HTR-8/SVneo (cell line): Measurements from ENCODE around the gene ATG2A.

Experiments
- DNase-seq: peaks from one replicate; pipeline ENCODE4 v3.0.0; 2011; ENCODE audit warnings: low spot score, mixed read lengths; ENCODE audit not compliant: insufficient read length
- FAIRE-seq: peaks from 2 replicates; lab custom pipeline; 2011; peaks lifted over from hg19 to GRCh38; lab: Jason Lieb, UNC

The ATG2A gene

DNA sequence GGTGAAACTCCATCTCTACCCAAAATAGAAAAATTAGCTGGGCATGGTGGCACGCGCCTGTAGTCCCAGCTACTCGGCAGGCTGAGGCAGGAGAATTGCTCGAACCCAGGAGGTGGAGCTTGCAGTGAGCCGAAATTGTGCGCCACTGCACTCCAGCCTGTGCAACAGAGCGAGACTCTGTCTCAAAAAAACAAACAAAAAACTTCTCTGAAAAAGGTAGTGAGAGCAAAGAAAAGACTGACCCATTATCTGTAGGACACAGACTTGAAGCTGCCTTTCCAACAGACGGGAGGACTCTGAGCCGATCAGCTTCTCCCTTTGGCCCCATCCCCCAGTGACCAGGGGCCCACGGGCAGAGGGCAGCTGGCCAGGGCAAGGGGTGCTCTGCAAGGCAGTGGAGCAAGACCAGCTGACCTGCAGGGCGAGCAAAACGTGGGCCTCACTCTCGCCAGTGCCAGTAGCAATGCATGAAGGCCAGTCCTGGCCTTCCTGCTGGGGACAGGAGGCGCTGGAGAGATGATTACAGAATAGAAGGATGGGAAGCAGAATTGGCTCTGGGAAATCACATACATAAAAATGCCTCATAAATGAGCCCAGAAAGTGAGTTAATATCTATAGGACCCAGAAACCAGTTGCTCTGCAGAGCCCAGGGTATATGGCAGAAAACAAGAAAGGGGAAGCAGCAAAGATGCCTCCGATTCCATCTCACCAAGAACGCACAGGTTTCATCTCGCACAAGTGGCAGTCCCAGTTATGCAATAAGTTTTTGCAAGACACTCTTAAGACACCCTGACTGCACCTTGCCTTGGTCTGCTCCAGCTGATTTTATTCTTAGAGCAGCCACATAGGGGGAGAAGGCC is 41.4 kb downstream of the ATG2A start:
- no peak for FAIRE-seq
- no peak for DNase-seq

GRCh38 chr11:64874308-64875240 is 42.4 kb downstream of the ATG2A start:
- FAIRE-seq (no peak), DNase-seq (no peak)

DNA sequence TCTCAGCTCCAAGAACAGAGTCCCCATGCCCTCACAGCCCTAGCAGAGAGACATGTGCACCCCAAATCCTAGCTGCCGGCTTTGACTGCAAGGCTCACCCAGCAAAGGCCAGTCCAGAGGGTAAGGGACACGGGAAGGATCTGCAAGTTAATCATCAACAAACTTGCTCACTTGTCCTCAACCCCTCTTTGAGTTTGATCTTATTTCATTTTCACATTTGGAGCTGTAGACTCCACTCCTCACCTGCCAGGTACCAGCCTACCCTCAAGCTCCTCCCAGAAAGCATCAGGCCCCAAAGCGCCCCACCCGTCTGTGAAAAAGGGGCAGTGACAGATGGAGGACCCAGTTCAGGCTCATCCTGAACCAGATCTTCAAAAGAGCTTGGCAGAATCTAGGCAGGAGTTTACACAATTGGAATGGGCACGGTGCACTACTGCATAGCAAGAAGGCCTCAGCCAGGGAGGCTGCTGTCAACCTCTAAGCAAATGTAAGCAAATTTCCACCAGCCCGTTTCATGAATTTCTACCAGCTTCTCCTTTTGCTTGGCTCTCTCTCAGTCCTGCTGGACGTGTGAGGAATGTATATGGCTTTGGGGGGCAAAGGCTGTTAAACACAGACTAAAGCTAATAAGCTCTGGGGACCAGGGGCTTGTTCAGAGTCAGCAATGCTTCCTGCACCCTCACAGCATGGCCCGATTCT is 44.1 kb downstream of the ATG2A start:
- FAIRE-seq: no peak
- DNase-seq: no peak

DNA sequence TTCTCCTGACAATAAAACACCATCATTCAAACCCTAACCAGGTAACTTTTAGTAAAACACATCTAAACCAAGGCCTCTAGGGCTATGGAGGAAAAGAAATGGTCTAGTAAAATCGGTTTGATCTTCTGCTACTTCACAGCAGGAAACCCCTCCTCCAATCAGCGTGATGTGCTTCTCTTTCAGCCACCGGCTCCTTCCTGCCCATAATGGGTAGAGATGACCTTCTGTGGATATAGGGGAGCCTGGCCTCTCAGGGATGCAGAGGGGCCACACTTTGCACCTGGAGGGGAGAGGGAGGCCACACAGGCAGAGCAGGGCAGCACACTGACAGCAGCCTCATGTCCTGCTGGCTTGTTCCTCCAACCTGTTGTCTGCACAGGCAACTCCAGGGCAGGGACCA is 45.5 kb downstream of the ATG2A start:
- DNase-seq: no peak
- no peak for FAIRE-seq

DNA sequence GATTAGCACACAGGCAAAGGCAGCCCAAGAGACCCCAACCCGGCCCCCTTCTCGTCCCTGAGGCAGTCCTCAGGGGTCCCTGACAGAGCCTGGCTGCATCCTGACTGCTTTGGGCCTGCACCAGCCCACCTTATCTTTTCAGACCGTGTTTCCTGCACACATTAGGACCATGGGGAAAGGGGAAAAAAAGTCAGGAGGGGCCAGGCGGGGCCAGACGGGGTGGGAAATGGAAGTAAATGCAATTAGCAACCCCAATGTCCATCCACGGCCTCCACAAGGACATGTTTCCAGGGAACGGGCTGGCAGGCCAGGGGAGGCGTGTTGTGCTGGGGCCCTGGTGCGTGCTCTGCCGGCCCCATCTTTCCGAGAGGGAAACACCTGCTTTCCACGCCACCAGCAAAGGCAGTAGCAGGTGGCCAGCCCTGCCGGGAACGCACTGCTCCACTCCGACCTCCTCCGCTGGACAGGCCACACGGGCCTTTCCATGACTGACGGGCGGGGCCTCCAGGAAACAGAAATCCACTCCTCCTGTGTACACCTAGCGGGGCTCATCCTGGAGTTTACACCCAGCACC is 46.0 kb downstream of the ATG2A start:
- no peak for FAIRE-seq
- DNase-seq: no peak

DNA sequence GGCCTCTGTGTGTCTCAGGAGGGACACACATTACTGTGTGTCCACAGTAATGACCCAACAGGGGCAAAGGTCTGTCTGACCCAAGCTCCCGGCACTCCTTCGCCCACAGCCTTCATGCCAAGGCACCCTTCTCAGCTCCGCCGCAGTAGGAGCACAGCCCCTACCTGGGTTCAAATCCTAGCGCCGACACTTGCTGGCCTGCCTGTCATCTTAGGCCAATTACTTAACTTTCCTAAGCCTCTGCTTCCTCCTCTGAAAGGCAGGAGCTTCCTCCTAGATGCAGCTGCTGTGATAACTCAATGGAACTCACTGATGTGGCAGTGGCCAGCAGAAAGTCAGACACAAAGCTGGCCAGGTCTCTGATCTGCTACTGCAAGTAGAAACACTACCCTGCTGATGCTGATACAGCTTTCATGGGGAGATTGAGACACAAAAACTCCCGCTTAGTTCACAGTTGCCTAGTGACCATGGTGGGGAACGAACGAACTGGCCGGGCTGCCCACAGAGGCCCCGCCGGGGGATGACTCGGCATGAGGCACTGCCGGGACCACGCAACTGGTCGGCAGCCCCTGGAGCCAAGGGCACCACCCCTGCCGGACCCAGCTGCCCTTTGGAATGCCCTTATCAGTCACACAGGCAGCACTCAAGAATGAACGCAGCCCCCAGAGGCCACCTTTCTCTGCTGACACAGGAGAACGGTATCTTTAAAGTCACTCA is 46.7 kb downstream of the ATG2A start:
- DNase-seq (no peak), FAIRE-seq (no peak)

- DNase-seq (no peak), FAIRE-seq (no peak)
These were observed 47.3 kb downstream of the ATG2A start for GRCh38 chr11:64869571-64870175.

GRCh38 chr11:64868904-64869570 is 48.0 kb downstream of the ATG2A start:
- FAIRE-seq (no peak), DNase-seq (peak; percentile 68)

- FAIRE-seq (no peak), DNase-seq (no peak)
These were observed 49.1 kb downstream of the ATG2A start for GRCh38 chr11:64867748-64868462.

DNA sequence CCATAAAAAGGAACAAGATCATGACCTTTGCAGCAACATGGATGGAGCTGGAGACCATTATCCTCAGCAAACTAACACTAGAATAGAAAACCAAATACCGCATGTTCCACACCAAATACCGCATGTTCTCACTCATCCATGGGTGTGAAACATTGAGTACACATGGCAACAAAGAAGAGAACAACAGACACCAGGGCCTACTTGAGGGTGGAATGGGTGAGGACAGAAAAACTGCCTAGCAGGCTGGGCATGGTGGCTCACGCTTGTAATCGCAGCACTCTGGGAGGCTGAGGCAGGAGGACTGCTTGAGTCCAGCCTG is 50.9 kb downstream of the ATG2A start:
- FAIRE-seq: no peak

DNA sequence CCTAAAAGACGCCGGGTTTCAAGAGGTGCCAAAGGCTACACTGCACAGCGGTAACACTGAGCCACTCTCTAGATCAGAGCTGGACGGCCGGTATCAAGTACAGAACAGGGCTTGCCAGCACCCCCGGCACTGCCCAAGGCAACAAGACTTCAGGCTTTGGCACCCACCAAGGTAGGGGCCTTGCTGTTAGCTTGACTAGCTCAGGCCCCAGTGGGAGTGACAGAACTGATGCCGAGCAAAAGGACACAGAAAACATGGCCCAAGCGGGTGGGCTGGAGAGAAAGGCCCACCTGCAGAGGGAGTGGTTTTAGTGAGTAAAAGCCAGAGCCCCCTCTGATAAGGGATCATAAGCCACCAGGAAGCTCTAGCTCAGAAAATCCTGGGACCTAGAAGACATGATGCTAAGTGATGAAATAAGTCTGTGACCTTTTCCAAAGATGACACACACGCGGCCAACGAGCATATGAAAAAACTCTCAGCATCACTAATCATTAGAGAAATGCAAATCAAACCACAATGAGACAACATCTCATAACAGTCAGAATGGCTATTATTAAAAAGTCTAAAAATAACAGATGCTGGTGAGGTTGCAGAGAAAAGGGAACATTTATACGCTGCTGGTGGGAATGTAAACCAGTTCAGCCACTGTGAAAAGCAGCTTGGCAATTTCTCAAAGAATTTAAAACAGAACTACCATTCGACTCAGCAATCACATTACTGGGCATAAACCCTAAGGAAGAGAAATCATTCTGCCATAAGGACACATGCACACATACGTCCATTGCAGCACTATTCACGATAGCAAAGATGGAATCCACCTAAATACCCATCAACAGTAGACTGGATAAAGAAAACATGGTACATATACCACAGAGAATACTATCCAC is 51.5 kb downstream of the ATG2A start:
- DNase-seq (no peak), FAIRE-seq (peak; percentile 9)

More for the DNA sequence above, 50.9 kb downstream of the ATG2A start:
- DNase-seq: no peak

- no peak for FAIRE-seq
- no peak for DNase-seq
These were observed 52.3 kb downstream of the ATG2A start for GRCh38 chr11:64864473-64865285.

- DNase-seq: no peak
These were observed 52.9 kb downstream of the ATG2A start for GRCh38 chr11:64864135-64864472.

GRCh38 chr11:64863391-64864060 is 53.5 kb downstream of the ATG2A start:
- FAIRE-seq: no peak
- DNase-seq: no peak

More at GRCh38 chr11:64864135-64864472, 52.9 kb downstream of the ATG2A start:
- no peak for FAIRE-seq

DNA sequence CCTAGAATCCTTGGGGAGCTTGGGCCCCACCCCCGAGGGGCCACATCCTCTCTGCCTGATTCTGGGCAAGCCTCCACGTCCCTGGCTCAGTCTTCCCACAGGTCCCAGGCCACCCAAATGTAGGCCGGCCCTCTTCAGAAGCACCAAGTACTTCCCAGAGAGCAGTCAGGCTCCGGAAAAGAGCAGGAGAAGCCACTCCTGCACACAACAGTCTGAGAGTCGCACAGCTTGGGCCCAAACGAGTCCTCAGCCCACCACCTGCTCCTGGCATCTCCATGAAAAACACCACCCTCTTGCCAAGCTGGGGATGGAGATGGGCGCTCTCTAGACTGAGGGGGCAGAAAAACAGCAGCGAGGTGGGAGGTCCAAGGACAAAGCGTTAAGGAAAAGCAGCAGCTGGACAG is 54.0 kb downstream of the ATG2A start:
- no peak for DNase-seq
- FAIRE-seq: no peak
